H1 (cell line): ENCODE data around the gene CAPN15. TPM values are rescaled to one million over a fixed set of nuclear protein-coding genes. Genes with fewer than 3 reads are reported as not detected.

Experiments used
- CTCF ChIA-PET: fragments of 300-600 bp; sonication (Branson Sonifier 250); formaldehyde crosslinking; loops from one replicate; lab custom pipeline; 2021; ENCODE audit not compliant: partially characterized antibody; lab: Charles Lee
- POLR2A ChIA-PET: fragments of 300-600 bp; sonication (Branson Sonifier 250); formaldehyde crosslinking; loops from one replicate; lab custom pipeline; 2021; ENCODE audit warnings: inconsistent platforms; ENCODE audit not compliant: partially characterized antibody; lab: Charles Lee
- DNase-seq, 2 experiments: peaks; one replicate each; pipeline versions ENCODE4 v3.0.0 to v3.0.0-alpha.2; 2010 to 2022; ENCODE audit warnings: low spot score in 2 of 2, low read depth in 1 of 2, mixed read lengths in 1 of 2
- FAIRE-seq: peaks from 2 replicates; lab custom pipeline; 2011; peaks lifted over from hg19 to GRCh38; lab: Jason Lieb, UNC
- H2AFZ ChIP-seq: 2 replicates; pipeline ENCODE4 v1.8.1; 2012; ENCODE audit warnings: low read length, inconsistent platforms
- H2AK5ac ChIP-seq: 2 replicates; pipeline ENCODE4 v1.6.1; 2013; ENCODE audit warnings: low read depth, low read length
- H2BK120ac ChIP-seq: replicated peaks from 2 replicates; pipeline ENCODE3; 2013; ENCODE audit warnings: low read depth, low read length, inconsistent platforms
- H2BK12ac ChIP-seq: 2 replicates; pipeline ENCODE4 v1.6.1; 2013; ENCODE audit warnings: low read depth, low read length
- H2BK15ac ChIP-seq: 2 replicates; pipeline ENCODE4 v1.6.1; 2013; ENCODE audit warnings: low read length
- H2BK20ac ChIP-seq: 2 replicates; pipeline ENCODE4 v1.6.1; 2013; ENCODE audit warnings: low read length
- H2BK5ac ChIP-seq: 2 replicates; pipeline ENCODE4 v1.6.1; 2013; ENCODE audit warnings: low read depth, low read length
- H3K14ac ChIP-seq: 2 replicates; pipeline ENCODE4 v1.6.1; 2013; ENCODE audit warnings: inconsistent platforms; ENCODE audit not compliant: insufficient read length
- H3K18ac ChIP-seq: 2 replicates; pipeline ENCODE4 v1.6.1; 2013; ENCODE audit warnings: low read length; ENCODE audit errors: extremely low read depth
- H3K23ac ChIP-seq: 2 replicates; pipeline ENCODE4 v1.6.1; 2013; ENCODE audit warnings: inconsistent platforms; ENCODE audit not compliant: insufficient read length
- H3K23me2 ChIP-seq: 2 replicates; pipeline ENCODE4 v1.6.1; 2013; ENCODE audit warnings: low read depth, low read length
- H3K27ac ChIP-seq: 2 replicates; pipeline ENCODE4 v1.6.1; 2011; ENCODE audit warnings: low read depth, low read length, inconsistent platforms
- H3K27me3 ChIP-seq, 4 experiments: replicated peaks in 1 of 4; 1 replicate in 1 of 4; 2 replicates in 3 of 4; pipeline versions ENCODE4 v1.6.1 to v1.8.1; 2011 to 2013; ENCODE audit warnings: low read length in 3 of 4, mild to moderate bottlenecking in 3 of 4, inconsistent platforms in 2 of 4, mixed read lengths in 2 of 4, moderate library complexity in 1 of 4; ENCODE audit not compliant: control insufficient read depth in 3 of 4, insufficient read depth in 3 of 4; ENCODE audit errors: extremely low read depth in 1 of 4
- H3K36me3 ChIP-seq, 4 experiments: 2 replicates each; pipeline versions ENCODE4 v1.6.1 to v1.8.1; 2011 to 2013; ENCODE audit warnings: mild to moderate bottlenecking in 4 of 4, low read length in 3 of 4, moderate library complexity in 2 of 4, control low read depth in 1 of 4, inconsistent platforms in 1 of 4; ENCODE audit not compliant: insufficient read depth in 4 of 4, control insufficient read depth in 2 of 4
- H3K4ac ChIP-seq: replicated peaks from 2 replicates; pipeline ENCODE3; 2013; ENCODE audit warnings: low read length, low read depth, mixed read lengths, inconsistent platforms; ENCODE audit not compliant: insufficient read length
- H3K4me1 ChIP-seq, 4 experiments: replicated peaks in 1 of 4; 1 replicate in 1 of 4; 2 replicates in 3 of 4; pipeline versions ENCODE4 v1.6.1 to v1.8.1; 2011 to 2013; ENCODE audit warnings: low read length in 3 of 4, inconsistent platforms in 2 of 4, mixed read lengths in 1 of 4; ENCODE audit not compliant: insufficient read depth in 4 of 4, control insufficient read depth in 3 of 4
- H3K4me2 ChIP-seq, 2 experiments: 2 replicates each; pipeline versions ENCODE4 v1.6.1 to v1.8.1; 2011 to 2013; ENCODE audit warnings: low read depth in 2 of 2, low read length in 2 of 2, control low read depth in 1 of 2, inconsistent platforms in 1 of 2, mild to moderate bottlenecking in 1 of 2; ENCODE audit not compliant: insufficient read depth in 1 of 2
- H3K4me3 ChIP-seq, 4 experiments: fragments of 200-600, 300-600 bp in 1 of 4; sonication (generic), shearing (Covaris generic), sonication (Bioruptor Twin) in 1 of 4; 2 replicates each; pipeline versions ENCODE4 v1.5.1 to v1.8.1; 2011 to 2016; ENCODE audit warnings: low read length in 4 of 4, low read depth in 3 of 4, control low read depth in 2 of 4, inconsistent platforms in 2 of 4, mild to moderate bottlenecking in 2 of 4, mixed read lengths in 1 of 4, moderate library complexity in 1 of 4; ENCODE audit not compliant: insufficient read depth in 2 of 4; ENCODE audit errors: extremely low read depth in 1 of 4
- H3K56ac ChIP-seq: replicated peaks from 2 replicates; pipeline ENCODE3; 2013; ENCODE audit warnings: low read depth, mild to moderate bottlenecking, mixed read lengths, low read length, inconsistent platforms; ENCODE audit not compliant: insufficient read length
- H3K79me1 ChIP-seq: 2 replicates; pipeline ENCODE4 v1.6.1; 2013; ENCODE audit warnings: low read depth, low read length, control low read depth
- H3K79me2 ChIP-seq, 2 experiments: 2 replicates each; pipeline versions ENCODE4 v1.6.1 to v1.8.1; 2012 to 2013; ENCODE audit warnings: low read length in 2 of 2, mild to moderate bottlenecking in 2 of 2, inconsistent platforms in 1 of 2; ENCODE audit not compliant: insufficient read depth in 2 of 2, control insufficient read depth in 1 of 2
- H3K9ac ChIP-seq, 4 experiments: replicated peaks in 1 of 4; 1 replicate in 1 of 4; 2 replicates in 3 of 4; pipeline versions ENCODE4 v1.6.1 to v1.8.1; 2011 to 2013; ENCODE audit warnings: low read depth in 3 of 4, low read length in 3 of 4, control low read depth in 2 of 4, mild to moderate bottlenecking in 2 of 4, moderate library complexity in 2 of 4, inconsistent platforms in 1 of 4; ENCODE audit errors: extremely low read depth in 1 of 4
- H3K9me3 ChIP-seq, 2 experiments: 2 replicates each; pipeline versions ENCODE4 v1.6.1 to v1.8.1; 2012 to 2013; ENCODE audit warnings: mild to moderate bottlenecking in 2 of 2, moderate library complexity in 2 of 2, control low read depth in 1 of 2, inconsistent platforms in 1 of 2, low read depth in 1 of 2, low read length in 1 of 2, mixed read lengths in 1 of 2; ENCODE audit not compliant: insufficient read depth in 2 of 2
- H4K20me1 ChIP-seq, 2 experiments: replicated peaks in 1 of 2; 2 replicates each; pipeline versions ENCODE3 to v1.8.1; 2011 to 2013; ENCODE audit warnings: inconsistent platforms in 2 of 2, low read length in 2 of 2, mild to moderate bottlenecking in 1 of 2; ENCODE audit not compliant: insufficient read depth in 2 of 2, control insufficient read depth in 1 of 2
- H4K5ac ChIP-seq: 2 replicates; pipeline ENCODE4 v1.6.1; 2013; ENCODE audit warnings: low read length, low read depth, mixed read lengths, inconsistent platforms; ENCODE audit not compliant: insufficient read length
- H4K8ac ChIP-seq: 2 replicates; pipeline ENCODE4 v1.8.0; 2013; ENCODE audit warnings: mild to moderate bottlenecking, moderate library complexity, low read length, inconsistent platforms; ENCODE audit not compliant: insufficient read depth; ENCODE audit errors: extremely low read depth
- H4K91ac ChIP-seq: replicated peaks from 2 replicates; pipeline ENCODE3; 2013; ENCODE audit warnings: low read length, mixed read lengths, inconsistent platforms; ENCODE audit not compliant: insufficient read length
- BCL11A ChIP-seq, 2 experiments: IDR thresholded peaks; one replicate each; pipeline ENCODE4 v1.6.1; 2011; ENCODE audit warnings: low read depth in 2 of 2, low read length in 2 of 2, mild to moderate bottlenecking in 2 of 2
- CHD2 ChIP-seq: IDR thresholded peaks from 2 replicates; pipeline ENCODE4 v1.6.1; 2012; ENCODE audit warnings: low read length, improper control_type of control experiment
- CTBP2 ChIP-seq: IDR thresholded peaks from 2 replicates; pipeline ENCODE4 v1.7.0; 2011; ENCODE audit warnings: borderline replicate concordance, mild to moderate bottlenecking, moderate library complexity, mixed read lengths, low read length; ENCODE audit not compliant: insufficient read depth, insufficient read length
- E2F6 ChIP-seq: IDR thresholded peaks from 2 replicates; pipeline ENCODE4 v1.6.1; 2012; ENCODE audit warnings: inconsistent platforms
- HDAC6 ChIP-seq: IDR thresholded peaks from one replicate; pipeline ENCODE4 v1.7.1; 2012; ENCODE audit warnings: low read depth, mild to moderate bottlenecking, inconsistent platforms, low read length, moderate library complexity
- PHF8 ChIP-seq: fragments of 200-600 bp; sonication (generic); conservative IDR thresholded peaks from 2 replicates; pipeline ENCODE4 v1.7.1; 2012; ENCODE audit warnings: low read depth, mild to moderate bottlenecking, inconsistent platforms, low read length, moderate library complexity
- TAF7 ChIP-seq: optimal IDR thresholded peaks from 2 replicates; pipeline ENCODE3; 2011; ENCODE audit warnings: low read depth, mild to moderate bottlenecking, inconsistent platforms, low read length, moderate library complexity, borderline replicate concordance
- WGBS, 2 experiments: shearing (Covaris generic) in 1 of 2; methylation state at CpG; one replicate each; pipeline versions ENCODE4 v1.1.6 to v1.1.7; 2013 to 2015; ENCODE audit warnings: low lambda C conversion rate in 2 of 2, mixed read lengths in 2 of 2, inconsistent platforms in 1 of 2, low coverage in 1 of 2, missing lambda C conversion rate in 1 of 2; ENCODE audit not compliant: insufficient replicate concordance in 2 of 2, insufficient coverage in 1 of 2, insufficient read length in 1 of 2; ENCODE audit errors: extremely low coverage in 1 of 2, missing lambda C conversion rate in 1 of 2; 5-methylcytosine and 5-hydroxymethylcytosine counted together
- polyA plus RNA-seq, 7 experiments: library from polyadenylated mRNA; depleted of rRNA in 3 of 7; stranded (reverse) in 5 of 7; unstranded in 2 of 7; fragments of >200 nt in 5 of 7; fragments of 200-250 nt in 2 of 7; gene quantifications; 1 replicate in 5 of 7; 2 replicates in 1 of 7; 4 replicates in 1 of 7; pipeline versions ENCODE4 v1.2.1 to v1.2.3, GENCODE V29; 2011 to 2013; ENCODE audit warnings: missing spikeins in 2 of 7, mixed read lengths in 2 of 7
- total RNA-seq: library from RNA; stranded (reverse); fragmentation: NEBNext Ultra II Directional; extraction: Animal tissue kit (Norgen Biotek cat#: 25700); gene quantifications from 2 replicates; pipeline ENCODE4 v1.2.1, GENCODE V29; 2021

CAPN15 gene
- total and polyA plus RNA-seq, 2 of the 8 experiments (the other 6 are each of a cell fraction or from before 2014, with no cell fraction given) = 38.9 to 76.9 TPM

GRCh38 chr16:557463-558297, 30.2 kb downstream of the CAPN15 start:
- Histone ChIP-seq H4K91ac (no peak overlapping the region), H4K20me1 (peaks cover 0 to 3% of the 10 kb centered on the region in 2 experiments), H3K36me3 (peaks cover 0 to under 1% (median 0%) of the 10 kb centered on the region in 4 experiments; a peak in 1 of 8 replicates), H3K79me2 (no peaks in the 10 kb centered on the region), H3K9ac (no peak overlapping the region), H2BK15ac (no peak overlapping the region), H3K4me2 (no peak overlapping the region), H3K18ac (no peak overlapping the region), H4K5ac (no peak overlapping the region), H3K4me3 (no peak overlapping the region), H3K27me3 (peaks cover 22 to 40% (median 32%) of the 10 kb centered on the region in 4 experiments; a peak in 6 of 7 replicates), H2BK120ac (no peak overlapping the region), H3K56ac (no peak overlapping the region), H2BK20ac (no peak overlapping the region), H3K14ac (no peak overlapping the region), H3K23me2 (peaks cover 9% of the 10 kb centered on the region), H3K4ac (no peak overlapping the region), H3K79me1 (no peaks in the 10 kb centered on the region; the same call in 1 of the 2 replicates), H3K27ac (no peak overlapping the region), H3K9me3 (no peaks in the 10 kb centered on the region), H4K8ac (peak overlapping the region; percentile 85), H3K4me1 (peaks cover 0 to 10% (median 2%) of the 10 kb centered on the region in 4 experiments; a peak in 4 of 7 replicates), H2AFZ (no peak overlapping the region), H2BK12ac (no peak overlapping the region), H2BK5ac (no peak overlapping the region), H3K23ac (no peak overlapping the region), H2AK5ac (no peak overlapping the region)
- DNase-seq (no peak), FAIRE-seq (no peak)
- WGBS, 2 experiments = 85% methylated on average over 16 of the region's 23 CpGs; no CpG with 5 or more reads in 1 of the 2 experiments
- POLR2A ChIA-PET = interaction anchor here (1.0 to 2.3 kb wide), 4 partner anchors 9 to 132 kb away, joined by 3 to 7 read pairs (median 3); partner anchors contain the start of genes NHLRC4 and RAB11FIP3
- CTCF ChIA-PET = interaction anchor here (0.5 to 3.9 kb wide), 9 partner anchors 8 to 157 kb away, joined by 3 to 21 read pairs (median 4); partner anchors contain the start of genes METRN and NHLRC4
- no peak for TF ChIP-seq BCL11A (IDR thresholded peaks at IDR 0.05; ENCODE audit: low read depth in 2 of 2, low read length in 2 of 2)
- TF ChIP-seq CTBP2 = no peak
- TF ChIP-seq PHF8 = no peak
- TF ChIP-seq TAF7 = no peak
- TF ChIP-seq CHD2 = no peak
- TF ChIP-seq E2F6 = no peak
- TF ChIP-seq HDAC6 = no peak
